ENCODE data around the gene ENG. TPM values are rescaled to one million over a fixed set of nuclear protein-coding genes. Genes with fewer than 3 reads are reported as not detected.
"Not testable (repeated sequence)": the region's sequence is repeated elsewhere in the genome, so short reads cannot be mapped to it uniquely, and the experiment has no call there.

The ENG gene
- total RNA-seq, 1 donor from 2014 or later: 323 TPM

- no peak for DNase-seq
- Histone ChIP-seq H3K27ac (peak overlapping the region; percentile 88), H3K27me3 (ENCODE audit: low read depth) (no peaks in the 10 kb centered on the region), H3K4me3 (peak overlapping the region; percentile 86), H3K4me1 (peaks cover 69% of the 10 kb centered on the region), H3K9me3 (peaks cover 11% of the 10 kb centered on the region), H3K36me3 (peaks cover 18% of the 10 kb centered on the region)
- intact Hi-C loops (cut with DNase I): no loop called here
- no peak for ATAC-seq
- TF ChIP-seq CTCF (IDR thresholded peaks at IDR 0.05): no peak
Measured at GRCh38 chr9:127848756-127849504, 5.5 kb downstream of the ENG start.

- TF ChIP-seq CTCF (IDR thresholded peaks at IDR 0.05): no peak
- Histone ChIP-seq H3K27me3 (ENCODE audit: low read depth) (no peaks in the 10 kb centered on the region), H3K27ac (peak overlapping the region; percentile 77), H3K36me3 (peaks cover 22% of the 10 kb centered on the region), H3K4me1 (peaks cover 70% of the 10 kb centered on the region), H3K4me3 (peak overlapping the region; percentile 86), H3K9me3 (peaks cover 11% of the 10 kb centered on the region)
- intact Hi-C loops (cut with DNase I): no loop called here
- no peak for ATAC-seq
- no peak for DNase-seq
Measured at GRCh38 chr9:127847833-127848755, 6.4 kb downstream of the ENG start.

- Histone ChIP-seq H3K9me3 (peaks cover 11% of the 10 kb centered on the region), H3K4me1 (peaks cover 67% of the 10 kb centered on the region), H3K36me3 (peaks cover 31% of the 10 kb centered on the region), H3K27me3 (ENCODE audit: low read depth) (no peaks in the 10 kb centered on the region), H3K27ac (peak overlapping the region; percentile 77), H3K4me3 (peak overlapping the region; percentile 86)
- no peak for DNase-seq
- intact Hi-C loops (cut with DNase I): no loop called here
- TF ChIP-seq CTCF (IDR thresholded peaks at IDR 0.05): no peak
- peak; percentile 40 to 56 for ATAC-seq
Measured at GRCh38 chr9:127847178-127847510, 7.3 kb downstream of the ENG start.

GRCh38 chr9:127846443-127847177 is 7.8 kb downstream of the ENG start:
- no peak for DNase-seq
- ATAC-seq: peak; percentile 54 to 76
- intact Hi-C loops (cut with DNase I): no loop called here
- peaks cover 37% of the 10 kb centered on the region for H3K36me3 ChIP-seq
- H3K27me3 ChIP-seq (ENCODE audit: low read depth): no peaks in the 10 kb centered on the region
- peaks cover 64% of the 10 kb centered on the region for H3K4me1 ChIP-seq
- TF ChIP-seq CTCF (IDR thresholded peaks at IDR 0.05): no peak
- peak overlapping the region; percentile 77 for H3K27ac ChIP-seq
- H3K4me3 ChIP-seq: peak overlapping the region; percentile 86
- H3K9me3 ChIP-seq: peaks cover 11% of the 10 kb centered on the region

- DNase-seq; intact Hi-C loops (cut with DNase I); H3K27me3 ChIP-seq (ENCODE audit: low read depth); ATAC-seq: not testable (repeated sequence)
- Histone ChIP-seq H3K4me3 (peak overlapping the region; percentile 86), H3K27ac (peak overlapping the region; percentile 77), H3K36me3 (peaks cover 39% of the 10 kb centered on the region), H3K4me1 (peaks cover 66% of the 10 kb centered on the region), H3K9me3 (peaks cover 11% of the 10 kb centered on the region)
Measured at GRCh38 chr9:127845619-127846018, 8.8 kb downstream of the ENG start.
